ENCODE data around the gene RNF181. TPM values are rescaled to one million over a fixed set of nuclear protein-coding genes. Genes with fewer than 3 reads are reported as not detected.
"Not testable (repeated sequence)": the region's sequence is repeated elsewhere in the genome, so short reads cannot be mapped to it uniquely, and the experiment has no call there.

RNF181 gene
- total RNA-seq, 1 experiment from 2014 or later: 192 TPM

- DNase-seq (ENCODE audit: low read depth): no peak
These were observed 18.4 kb downstream of the RNF181 start for GRCh38 chr2:85613717-85614515.

GRCh38 chr2:85614757-85615156, 19.2 kb downstream of the RNF181 start:
- not testable (repeated sequence) for DNase-seq (ENCODE audit: low read depth)

GRCh38 chr2:85615413-85615728, 19.8 kb downstream of the RNF181 start:
- DNase-seq (ENCODE audit: low read depth): no peak

GRCh38 chr2:85617723-85618122, 22.2 kb downstream of the RNF181 start:
- DNase-seq (ENCODE audit: low read depth): not testable (repeated sequence)

GRCh38 chr2:85619617-85620016, 24.1 kb downstream of the RNF181 start:
- DNase-seq (ENCODE audit: low read depth): no peak

- DNase-seq (ENCODE audit: low read depth): no peak
These were observed 25.8 kb downstream of the RNF181 start for GRCh38 chr2:85621338-85621737.

- DNase-seq (ENCODE audit: low read depth): no peak
These were observed 28.4 kb downstream of the RNF181 start for GRCh38 chr2:85623991-85624390.

GRCh38 chr2:85628658-85629057, 33.1 kb downstream of the RNF181 start:
- DNase-seq (ENCODE audit: low read depth): no peak

GRCh38 chr2:85631316-85631715, 35.8 kb downstream of the RNF181 start:
- DNase-seq (ENCODE audit: low read depth): no peak

- DNase-seq (ENCODE audit: low read depth): no peak
These were observed 39.5 kb downstream of the RNF181 start for GRCh38 chr2:85635011-85635410.

- DNase-seq (ENCODE audit: low read depth): no peak
These were observed 40.1 kb downstream of the RNF181 start for GRCh38 chr2:85635636-85636035.

GRCh38 chr2:85642725-85643124, 47.2 kb downstream of the RNF181 start:
- no peak for DNase-seq (ENCODE audit: low read depth)

GRCh38 chr2:85644909-85645308, 49.4 kb downstream of the RNF181 start:
- no peak for DNase-seq (ENCODE audit: low read depth)

GRCh38 chr2:85646166-85646565, 50.6 kb downstream of the RNF181 start:
- no peak for DNase-seq (ENCODE audit: low read depth)

Small RNA genes within 50 kb of the gene (small RNA-seq; reads per million reads assigned to genes)
- not detected for gene RN7SL126P

Other genes starting within 250 kb of the RNF181 start
- 26.9 and 27.3 TPM in 2 replicates for gene RETSAT, start 241.2 kb upstream of the RNF181 start, total RNA-seq (2014; rRNA removed; shearing (Covaris generic))
- 11.4 TPM in 2 replicates for gene ELMOD3, start 241.0 kb upstream of the RNF181 start, total RNA-seq (2014; rRNA removed; shearing (Covaris generic))
- 349 and 399 TPM in 2 replicates for gene CAPG, start 185.4 kb upstream of the RNF181 start, total RNA-seq (2014; rRNA removed; shearing (Covaris generic))
- 0.26 TPM in 1 of 2 replicates, not detected in the other for gene SH2D6, start 177.0 kb upstream of the RNF181 start, total RNA-seq (2014; rRNA removed; shearing (Covaris generic))
- gene MAT2A, start 56.6 kb upstream of the RNF181 start, total RNA-seq (2014; rRNA removed; shearing (Covaris generic)): 82.1 and 140 TPM in 2 replicates
- gene GGCX, start 34.3 kb upstream of the RNF181 start, total RNA-seq (2014; rRNA removed; shearing (Covaris generic)): 37.8 and 41.9 TPM in 2 replicates
- gene VAMP8, start 18.2 kb upstream of the RNF181 start, total RNA-seq (2014; rRNA removed; shearing (Covaris generic)): 2.6 and 5.1 TPM in 2 replicates
- gene VAMP5, start 11.3 kb upstream of the RNF181 start, total RNA-seq (2014; rRNA removed; shearing (Covaris generic)): not detected in 2 replicates
- gene TMEM150A, start 7.0 kb downstream of the RNF181 start, total RNA-seq (2014; rRNA removed; shearing (Covaris generic)): 7.0 and 9.7 TPM in 2 replicates
- gene C2orf68, start 16.3 kb downstream of the RNF181 start, total RNA-seq (2014; rRNA removed; shearing (Covaris generic)): 26.5 and 31.4 TPM in 2 replicates
- 87.9 and 95.0 TPM in 2 replicates for gene USP39, start 20.4 kb downstream of the RNF181 start, total RNA-seq (2014; rRNA removed; shearing (Covaris generic))
- not detected in 2 replicates for gene SFTPB, start 72.5 kb downstream of the RNF181 start, total RNA-seq (2014; rRNA removed; shearing (Covaris generic))
- not detected in 2 replicates for gene GNLY, start 98.6 kb downstream of the RNF181 start, total RNA-seq (2014; rRNA removed; shearing (Covaris generic))
- 2.1 and 3.8 TPM in 2 replicates for gene ATOH8, start 158.2 kb downstream of the RNF181 start, total RNA-seq (2014; rRNA removed; shearing (Covaris generic))